IMR-90 (cell line): ENCODE measurements around the gene MB21D2. TPM values are rescaled to one million over a fixed set of nuclear protein-coding genes. Genes with fewer than 3 reads are reported as not detected.
A peak's percentile ranks its signal among the peaks of the same experiment; 100 is the strongest.

ENCODE experiments used
- ATAC-seq: fragments of 200-7000 bp; cut with Tn5 transposase; 2 replicates; pipeline ENCODE4 v1.9.1; 2020; ENCODE audit warnings: low read depth, mild to moderate bottlenecking, moderate library complexity
- BruUV-seq: library from RNA; stranded (reverse); fragments of 400-500 nt; replicated peaks from 2 replicates; lab custom pipeline; 2021; lab: Mats Ljungman, UMichigan
- CTCF ChIA-PET: fragments of 300-600 bp; formaldehyde crosslinking; extraction: SDS; loops from one replicate; lab custom pipeline; 2021; ENCODE audit warnings: antibody characterized with exemption; lab: Yijun Ruan, JAX
- POLR2A ChIA-PET: fragments of 300-600 bp; sonication (Branson Sonifier 250); formaldehyde crosslinking; loops from one replicate; lab custom pipeline; 2022; ENCODE audit warnings: antibody characterized with exemption; ENCODE audit not compliant: unreplicated experiment; lab: Charles Lee
- DNase-seq: peaks from one replicate; pipeline ENCODE4 v3.0.0; 2013
- H2AFZ ChIP-seq: replicated peaks from 2 replicates; pipeline ENCODE3; 2013; ENCODE audit warnings: low read length, mild to moderate bottlenecking; ENCODE audit not compliant: poor library complexity
- H2AK5ac ChIP-seq: 2 replicates; pipeline ENCODE4 v1.6.1; 2013; ENCODE audit warnings: low read depth, low read length, inconsistent platforms
- H2AK9ac ChIP-seq: replicated peaks from 2 replicates; pipeline ENCODE3; 2013; ENCODE audit warnings: mild to moderate bottlenecking, low read depth, low read length, moderate library complexity; ENCODE audit not compliant: poor library complexity
- H2BK120ac ChIP-seq: 2 replicates; pipeline ENCODE4 v1.6.1; 2013; ENCODE audit warnings: low read depth, low read length, inconsistent platforms
- H2BK15ac ChIP-seq: 3 replicates; pipeline ENCODE4 v1.6.1; 2013; ENCODE audit warnings: low read depth, low read length, inconsistent platforms
- H2BK20ac ChIP-seq: 2 replicates; pipeline ENCODE4 v1.6.1; 2013; ENCODE audit warnings: low read depth, mild to moderate bottlenecking, inconsistent platforms, low read length, moderate library complexity
- H2BK5ac ChIP-seq: 2 replicates; pipeline ENCODE4 v1.6.1; 2013; ENCODE audit warnings: mild to moderate bottlenecking, low read depth, low read length, inconsistent platforms; ENCODE audit not compliant: poor library complexity, severe bottlenecking
- H3K14ac ChIP-seq: replicated peaks from 2 replicates; pipeline ENCODE4 v1.6.1; 2013; ENCODE audit warnings: low read depth, low read length, inconsistent platforms
- H3K18ac ChIP-seq: 2 replicates; pipeline ENCODE4 v1.6.1; 2013; ENCODE audit warnings: low read depth, low read length, control low read depth
- H3K23ac ChIP-seq: 2 replicates; pipeline ENCODE4 v1.6.1; 2013; ENCODE audit warnings: low read depth, low read length, inconsistent platforms
- H3K27ac ChIP-seq: 2 replicates; pipeline ENCODE4 v1.5.1; 2013; ENCODE audit warnings: mild to moderate bottlenecking, control low read depth, low read length; ENCODE audit not compliant: insufficient read depth
- H3K27me3 ChIP-seq: 2 replicates; pipeline ENCODE4 v1.6.1; 2013; ENCODE audit warnings: low read length; ENCODE audit not compliant: control insufficient read depth, insufficient read depth
- H3K36me3 ChIP-seq: 2 replicates; pipeline ENCODE4 v1.6.1; 2013; ENCODE audit warnings: low read length, mixed read lengths; ENCODE audit not compliant: control insufficient read depth, insufficient read depth
- H3K4ac ChIP-seq: 2 replicates; pipeline ENCODE4 v1.6.1; 2013; ENCODE audit warnings: low read depth, low read length, inconsistent platforms
- H3K4me1 ChIP-seq: 2 replicates; pipeline ENCODE4 v1.6.1; 2013; ENCODE audit warnings: low read length, mixed read lengths; ENCODE audit not compliant: control insufficient read depth, insufficient read depth
- H3K4me2 ChIP-seq: 2 replicates; pipeline ENCODE4 v1.6.1; 2013; ENCODE audit warnings: low read depth, mild to moderate bottlenecking, control low read depth, low read length, moderate library complexity
- H3K4me3 ChIP-seq: 2 replicates; pipeline ENCODE4 v1.5.1; 2013; ENCODE audit warnings: low read depth, mild to moderate bottlenecking, control low read depth, low read length, moderate library complexity; ENCODE audit not compliant: insufficient read depth
- H3K56ac ChIP-seq: 2 replicates; pipeline ENCODE4 v1.6.1; 2013; ENCODE audit warnings: low read length, inconsistent platforms; ENCODE audit not compliant: insufficient read depth; ENCODE audit errors: extremely low read depth
- H3K79me1 ChIP-seq, 2 experiments: 2 replicates each; pipeline ENCODE4 v1.6.1; 2013; ENCODE audit warnings: low read length in 2 of 2, inconsistent platforms in 1 of 2, low read depth in 1 of 2
- H3K9ac ChIP-seq: 2 replicates; pipeline ENCODE4 v1.6.1; 2013; ENCODE audit warnings: low read depth, low read length, control low read depth
- H3K9me1 ChIP-seq: 2 replicates; pipeline ENCODE4 v1.6.1; 2013; ENCODE audit warnings: low read length, inconsistent platforms; ENCODE audit not compliant: insufficient read depth
- H3K9me3 ChIP-seq: 2 replicates; pipeline ENCODE4 v1.6.1; 2013; ENCODE audit warnings: low read length; ENCODE audit not compliant: control insufficient read depth, insufficient read depth
- H4K20me1 ChIP-seq: 2 replicates; pipeline ENCODE4 v1.6.1; 2013; ENCODE audit warnings: low read length, inconsistent platforms; ENCODE audit not compliant: insufficient read depth
- H4K5ac ChIP-seq: 2 replicates; pipeline ENCODE4 v1.6.1; 2013; ENCODE audit warnings: mild to moderate bottlenecking, low read depth, low read length, control low read depth
- H4K8ac ChIP-seq, 2 experiments: 2 replicates each; pipeline ENCODE4 v1.6.1; 2013; ENCODE audit warnings: low read depth in 2 of 2, low read length in 2 of 2, control low read depth in 1 of 2, inconsistent platforms in 1 of 2
- H4K91ac ChIP-seq: 2 replicates; pipeline ENCODE4 v1.6.1; 2013; ENCODE audit warnings: low read depth, low read length, inconsistent platforms; ENCODE audit not compliant: insufficient read depth
- MAZ ChIP-seq: IDR thresholded peaks from 2 replicates; pipeline ENCODE4 v1.6.1; 2012; ENCODE audit warnings: low read depth, mild to moderate bottlenecking, low read length, improper control_type of control experiment, moderate library complexity, borderline replicate concordance
- RCOR1 ChIP-seq: IDR thresholded peaks from 2 replicates; pipeline ENCODE4 v1.6.1; 2012; ENCODE audit warnings: mild to moderate bottlenecking, low read length, improper control_type of control experiment; ENCODE audit not compliant: insufficient replicate concordance
- RFX5 ChIP-seq: IDR thresholded peaks from 2 replicates; pipeline ENCODE4 v1.8.0; 2012; ENCODE audit warnings: low read depth, mild to moderate bottlenecking, low read length, moderate library complexity
- WGBS, 2 experiments: methylation state at CpG; one replicate each; pipeline versions ENCODE4 v1.1.5 to v1.1.7; 2013; ENCODE audit warnings: missing lambda C conversion rate in 2 of 2; ENCODE audit not compliant: insufficient read length in 1 of 2; ENCODE audit errors: extremely low coverage in 2 of 2; 5-methylcytosine and 5-hydroxymethylcytosine counted together
- dilution Hi-C: fragments of 300-500 bp; cut with HindIII; formaldehyde crosslinking; loops from one replicate; pipeline ENCODE4 v1.14.3; 2018; ENCODE audit warnings: low sequenced_read_pairs; ENCODE audit not compliant: unreplicated experiment
- in situ Hi-C: fragments of 300-500 bp; cut with MboI; formaldehyde crosslinking; loops from 3 replicates; pipeline ENCODE4 v1.14.3; 2019; ENCODE audit warnings: low sequenced_read_pairs, inconsistent platforms, mixed read lengths
- intact Hi-C: fragments of 100-400 bp; cut with micrococcal nuclease; formaldehyde crosslinking; loops from 2 replicates; pipeline ENCODE4 v1.10.0; 2022
- polyA plus RNA-seq, 3 experiments: library from polyadenylated mRNA; depleted of rRNA; stranded (reverse); fragments of >200 nt; gene quantifications; 2 replicates each; pipeline ENCODE4 v1.2.3, GENCODE V29; 2012; ENCODE audit warnings: low replicate concordance in 1 of 3
- total RNA-seq: library from RNA; depleted of rRNA; stranded (reverse); fragments of >200 nt; gene quantifications from 2 replicates; pipeline ENCODE4 v1.2.3, GENCODE V29; 2012

MB21D2 gene
- total and polyA plus RNA-seq, 2 of the 4 experiments (the other 2 are of a cell fraction), result 13.6 to 44.8 TPM

- no peak for TF ChIP-seq RFX5
Observed at GRCh38 chr3:192831111-192831644, 86.5 kb downstream of the MB21D2 start (continued).

GRCh38 chr3:192830291-192831110 lies 87.2 kb downstream of the MB21D2 start:
- peak overlapping the region; percentile 71 for H3K4ac ChIP-seq
- intact Hi-C loops (loop anchor here (1.0 to 2.0 kb wide), 2 partner anchors 49 to 86 kb away; partner anchors contain the start of gene MB21D2), in situ Hi-C loops (no loop called here), dilution Hi-C loops (no loop called here)
- no peaks in the 10 kb centered on the region for H3K9me3 ChIP-seq
- peak overlapping the region; percentile 46 for H3K27ac ChIP-seq
- H3K4me2 ChIP-seq, result peak overlapping the region; percentile 37; the same call in 1 of the 2 replicates
- H2BK5ac ChIP-seq, result peak overlapping the region; percentile 78
- BruUV-seq, result no TSS peak
- peak overlapping the region; percentile 22; the same call in 1 of the 3 replicates for H2BK15ac ChIP-seq
- peaks cover 31% of the 10 kb centered on the region for H3K9me1 ChIP-seq
- peaks cover 23% of the 10 kb centered on the region for H4K20me1 ChIP-seq
- H2AFZ ChIP-seq, result no peak overlapping the region
- H3K4me3 ChIP-seq, result no peak overlapping the region
- peak overlapping the region; percentile 62 for H2BK120ac ChIP-seq
- DNase-seq (peak; percentile 54), ATAC-seq (no peak)
- H4K5ac ChIP-seq, result peak overlapping the region; percentile 7; the same call in 1 of the 2 replicates
- H2BK20ac ChIP-seq, result peak overlapping the region; percentile 59
- CTCF ChIA-PET, result no interaction called here
- no peaks in the 10 kb centered on the region for H3K36me3 ChIP-seq
- H3K14ac ChIP-seq, result peak overlapping the region; percentile 75
- H3K56ac ChIP-seq, result no peak overlapping the region; the same call in 1 of the 2 replicates
- H3K27me3 ChIP-seq, result no peaks in the 10 kb centered on the region
- peak overlapping the region; percentile 45; the same call in 1 of the 2 replicates for H4K91ac ChIP-seq
- H3K4me1 ChIP-seq, result peaks cover 32% of the 10 kb centered on the region
- WGBS, 2 experiments, result 84% methylated on average over 5 of the region's 7 CpGs; no CpG with 5 or more reads in 1 of the 2 experiments
- H2AK5ac ChIP-seq, result peak overlapping the region; percentile 72
- H2AK9ac ChIP-seq, result peak overlapping the region; percentile 45
- peak overlapping the region; percentile 46 for H3K23ac ChIP-seq
- POLR2A ChIA-PET, result no interaction called here
- H3K9ac ChIP-seq, result no peak overlapping the region; the same call in 1 of the 2 replicates
- peak overlapping the region; percentile 35; the same call in 1 of the 2 replicates for H3K18ac ChIP-seq
- peak overlapping the region in 1 of 2 experiments; percentile 36; a peak in 3 of 4 replicates for H4K8ac ChIP-seq
- TF ChIP-seq MAZ (0 out of 2 replicates have a peak, but pooled peaks have one; percentile 8), RCOR1 (no peak)
- peaks cover 30 to 65% of the 10 kb centered on the region in 2 experiments for H3K79me1 ChIP-seq
